DMS 273 treated with DMSO at 0.1 percent for 48 hours (cell line): ENCODE results near the gene MED26.
"Not testable (repeated sequence)": the region's sequence is repeated elsewhere in the genome, so short reads cannot be mapped to it uniquely, and the experiment has no call there.

ENCODE experiments used
- DNase-seq: peaks from one replicate; lab custom pipeline; 2025; lab: John Stamatoyannopoulos, UW

Gene MED26

GRCh38 chr19:16573296-16573695, 54.7 kb downstream of the MED26 start:
- no peak for DNase-seq

- peak; percentile 84 for DNase-seq
Observed at GRCh38 chr19:16572332-16573211, 55.4 kb downstream of the MED26 start, which contains the start of gene SLC35E1. TSS of gene SLC35E1 (minus strand) at chr19:16572415. CDS start at chr19:16572364, 51 bp downstream.

GRCh38 chr19:16571822-16572331, 56.1 kb downstream of the MED26 start:
- no peak for DNase-seq

GRCh38 chr19:16571283-16571682, 56.7 kb downstream of the MED26 start:
- DNase-seq = peak; percentile 16

GRCh38 chr19:16569609-16570320, 58.2 kb downstream of the MED26 start:
- no peak for DNase-seq

- no peak for DNase-seq
Observed at GRCh38 chr19:16566702-16567101, 61.3 kb downstream of the MED26 start.

GRCh38 chr19:16566161-16566560, 61.8 kb downstream of the MED26 start:
- DNase-seq = no peak

- no peak for DNase-seq
Observed at GRCh38 chr19:16564842-16565241, 63.2 kb downstream of the MED26 start.

- no peak for DNase-seq
Observed at GRCh38 chr19:16562608-16563025, 65.4 kb downstream of the MED26 start.

- DNase-seq = peak; percentile 5
Observed at GRCh38 chr19:16561382-16561781, 66.6 kb downstream of the MED26 start.

GRCh38 chr19:16559780-16560276, 68.2 kb downstream of the MED26 start:
- DNase-seq = no peak

GRCh38 chr19:16554776-16555175, 73.2 kb downstream of the MED26 start:
- no peak for DNase-seq

GRCh38 chr19:16551902-16552301, 76.1 kb downstream of the MED26 start:
- not testable (repeated sequence) for DNase-seq

- DNase-seq = no peak
Observed at GRCh38 chr19:16548956-16549355, 79.0 kb downstream of the MED26 start.

GRCh38 chr19:16544473-16545231, 83.4 kb downstream of the MED26 start:
- DNase-seq = no peak

- DNase-seq = not testable (repeated sequence)
Observed at GRCh38 chr19:16543734-16544133, 84.3 kb downstream of the MED26 start.

GRCh38 chr19:16542910-16543472, 85.0 kb downstream of the MED26 start:
- no peak for DNase-seq

- peak; percentile 79 for DNase-seq
Observed at GRCh38 chr19:16542045-16542909, 85.7 kb downstream of the MED26 start, which contains the start of gene CHERP. TSS of gene CHERP (minus strand) at chr19:16542437. CDS start at chr19:16542378, 59 bp downstream.

- no peak for DNase-seq
Observed at GRCh38 chr19:16541526-16542044, 86.4 kb downstream of the MED26 start.

- no peak for DNase-seq
Observed at GRCh38 chr19:16540948-16541347, 87.1 kb downstream of the MED26 start.
